Activated T-cell treated with anti-CD3 and anti-CD28 coated beads, Interleukin-2, amount 50 U/mL, for 24 hours (primary cell): ENCODE results near the gene ACY1.
"Not testable (repeated sequence)": the region's sequence is repeated elsewhere in the genome, so short reads cannot be mapped to it uniquely, and the experiment has no call there.

Experiments
- DNase-seq: peaks from one replicate; pipeline ENCODE4 v3.0.0-alpha.2; 2020
- H3K27ac Mint-ChIP-seq: 2 replicates; pipeline ENCODE4 v1.8.0; 2020; ENCODE audit warnings: mild to moderate bottlenecking, mixed read lengths
- H3K27me3 Mint-ChIP-seq: 2 replicates; pipeline ENCODE4 v1.8.0; 2020; ENCODE audit warnings: mixed read lengths
- H3K36me3 Mint-ChIP-seq: 2 replicates; pipeline ENCODE4 v1.8.0; 2020; ENCODE audit warnings: low read depth, mixed read lengths
- H3K4me1 Mint-ChIP-seq: 2 replicates; pipeline ENCODE4 v1.8.0; 2020; ENCODE audit warnings: low read depth, mixed read lengths
- H3K4me3 Mint-ChIP-seq: 2 replicates; pipeline ENCODE4 v1.8.0; 2020; ENCODE audit warnings: mild to moderate bottlenecking, moderate library complexity, mixed read lengths
- H3K9me3 Mint-ChIP-seq: 2 replicates; pipeline ENCODE4 v1.8.0; 2020; ENCODE audit warnings: mixed read lengths

ACY1 gene

GRCh38 chr3:52026041-52026440 lies 42.7 kb downstream of the ACY1 start:
- no peak for DNase-seq
- H3K27ac Mint-ChIP-seq: no peak overlapping the region

DNA sequence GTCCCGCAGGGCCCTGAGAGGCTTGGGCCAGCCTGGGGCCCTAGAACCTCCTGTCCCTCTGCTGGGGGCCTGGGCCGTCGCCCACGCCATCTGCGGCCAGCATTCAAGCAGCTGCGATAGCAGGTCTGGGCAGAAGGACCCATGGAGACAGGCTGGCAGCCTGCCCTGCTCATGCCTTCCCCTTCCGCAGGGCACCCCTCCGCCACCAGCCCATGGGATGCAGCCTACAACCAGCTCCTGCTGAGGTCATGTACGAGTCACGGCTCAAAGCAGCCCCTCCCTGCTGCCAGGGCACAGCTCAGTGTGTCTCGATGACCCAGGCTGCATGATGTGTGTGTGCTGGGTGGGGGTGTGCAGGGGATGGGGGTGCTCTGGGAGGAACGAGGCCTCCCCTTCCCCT lies 45.2 kb downstream of the ACY1 start:
- no peak overlapping the region for H3K27ac Mint-ChIP-seq
- no peaks in the 10 kb centered on the region for H3K27me3 Mint-ChIP-seq
- H3K4me3 Mint-ChIP-seq: no peak overlapping the region
- DNase-seq: no peak
- H3K4me1 Mint-ChIP-seq: no peaks in the 10 kb centered on the region
- no peaks in the 10 kb centered on the region for H3K36me3 Mint-ChIP-seq
- H3K9me3 Mint-ChIP-seq: no peaks in the 10 kb centered on the region

More at GRCh38 chr3:52026041-52026440, 42.7 kb downstream of the ACY1 start:
- H3K4me3 Mint-ChIP-seq: no peak overlapping the region
- no peaks in the 10 kb centered on the region for H3K9me3 Mint-ChIP-seq
- no peaks in the 10 kb centered on the region for H3K27me3 Mint-ChIP-seq
- no peaks in the 10 kb centered on the region for H3K4me1 Mint-ChIP-seq
- no peaks in the 10 kb centered on the region for H3K36me3 Mint-ChIP-seq

DNA sequence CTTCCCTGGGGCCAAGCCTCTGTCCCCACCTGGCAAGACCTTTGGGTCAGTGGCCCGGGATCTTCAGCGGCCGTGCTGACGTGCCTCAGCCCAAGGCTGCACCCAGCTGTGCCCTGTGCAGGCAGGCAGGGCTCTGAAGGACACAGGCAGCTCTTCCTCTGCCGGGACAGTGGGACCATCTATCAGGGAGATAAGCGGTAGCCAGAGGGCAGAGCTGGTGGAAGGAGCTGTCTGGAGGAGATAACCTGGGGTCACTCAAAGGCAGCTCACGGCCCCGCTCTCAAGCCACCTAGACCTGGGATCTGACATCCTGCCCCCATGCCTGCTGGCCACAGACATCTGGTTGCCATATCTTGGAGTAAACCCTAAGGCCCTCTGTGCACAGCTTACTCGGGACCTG lies 45.7 kb downstream of the ACY1 start:
- no peak for DNase-seq
- no peaks in the 10 kb centered on the region for H3K27me3 Mint-ChIP-seq
- no peak overlapping the region for H3K4me3 Mint-ChIP-seq
- H3K4me1 Mint-ChIP-seq: no peaks in the 10 kb centered on the region
- H3K27ac Mint-ChIP-seq: no peak overlapping the region
- no peaks in the 10 kb centered on the region for H3K36me3 Mint-ChIP-seq
- H3K9me3 Mint-ChIP-seq: no peaks in the 10 kb centered on the region

DNA sequence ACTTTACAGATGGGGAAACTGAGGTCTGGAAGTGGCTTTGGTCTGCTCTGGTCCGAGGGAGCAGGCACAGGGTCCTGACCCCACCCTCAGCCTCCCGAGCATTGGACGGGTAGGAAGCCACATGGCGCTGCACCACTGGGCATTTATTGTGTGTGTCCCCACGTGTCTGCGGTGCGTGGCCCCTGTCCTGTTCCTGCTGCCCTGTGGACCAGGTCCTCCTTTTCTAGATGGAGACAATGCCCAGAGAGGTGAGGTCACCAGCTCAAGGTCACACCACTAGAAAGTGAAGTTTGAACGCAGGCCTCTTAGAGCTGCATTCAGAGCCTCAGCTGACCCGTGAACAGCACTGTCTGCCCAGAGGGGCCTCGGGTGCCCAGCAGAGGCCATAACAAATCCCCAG lies 46.2 kb downstream of the ACY1 start:
- Mint-ChIP-seq H3K4me1 (no peaks in the 10 kb centered on the region), H3K4me3 (no peak overlapping the region), H3K9me3 (no peaks in the 10 kb centered on the region), H3K27me3 (no peaks in the 10 kb centered on the region), H3K36me3 (no peaks in the 10 kb centered on the region), H3K27ac (no peak overlapping the region)
- DNase-seq: no peak

DNA sequence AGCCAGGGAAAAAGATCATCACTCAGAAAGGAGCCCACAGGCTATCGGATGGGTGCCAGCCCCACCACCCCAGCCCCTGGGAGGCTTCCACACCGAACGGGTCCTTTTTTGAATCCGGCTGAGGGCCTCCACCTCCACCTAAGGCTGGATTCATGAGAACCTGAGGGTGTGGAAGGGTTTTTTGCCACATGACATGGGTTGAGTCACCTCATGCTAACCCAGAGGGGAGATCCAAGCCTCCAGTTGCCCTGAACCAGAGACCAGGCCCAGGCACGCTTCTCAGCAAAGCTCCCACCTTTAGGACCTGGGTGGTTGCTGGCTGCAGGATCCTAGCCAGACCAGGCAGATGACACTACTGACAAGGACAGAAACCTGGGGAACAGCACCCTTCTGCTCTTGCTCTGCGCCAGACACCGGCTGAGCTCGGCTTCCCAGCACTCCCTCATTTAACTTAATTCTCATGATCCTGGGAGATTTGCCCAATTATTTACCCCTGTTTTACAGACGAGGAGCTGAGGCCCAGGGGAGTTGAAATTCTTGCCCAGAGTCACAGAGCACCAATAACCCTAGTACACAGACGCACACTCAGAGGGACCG lies 47.5 kb downstream of the ACY1 start:
- no peak for DNase-seq
- H3K36me3 Mint-ChIP-seq: no peaks in the 10 kb centered on the region
- H3K4me3 Mint-ChIP-seq: no peak overlapping the region
- H3K27me3 Mint-ChIP-seq: no peaks in the 10 kb centered on the region
- no peaks in the 10 kb centered on the region for H3K9me3 Mint-ChIP-seq
- H3K27ac Mint-ChIP-seq: no peak overlapping the region
- no peaks in the 10 kb centered on the region for H3K4me1 Mint-ChIP-seq

DNA sequence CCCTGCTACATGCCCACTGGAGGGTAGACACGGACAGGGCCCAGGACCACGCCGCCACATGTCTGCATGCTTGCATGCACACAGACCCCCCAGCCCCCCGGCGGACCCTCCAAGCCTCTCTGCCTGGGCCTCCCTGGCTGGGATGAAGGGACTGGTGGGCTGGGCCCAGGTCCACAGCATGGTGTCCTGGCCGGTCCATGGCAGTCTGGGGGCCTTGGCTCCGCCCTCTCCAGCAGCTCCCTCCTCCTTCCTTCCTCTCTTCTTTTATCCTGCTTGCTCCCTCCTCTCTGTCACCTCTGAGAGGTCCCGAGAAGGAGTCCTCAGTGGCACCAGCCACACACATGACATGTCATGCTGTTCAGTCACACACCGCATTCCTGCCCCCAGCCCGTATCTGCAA lies 48.6 kb downstream of the ACY1 start:
- Mint-ChIP-seq H3K9me3 (no peaks in the 10 kb centered on the region), H3K4me1 (no peaks in the 10 kb centered on the region), H3K4me3 (no peak overlapping the region), H3K36me3 (no peaks in the 10 kb centered on the region), H3K27me3 (no peaks in the 10 kb centered on the region), H3K27ac (no peak overlapping the region)
- no peak for DNase-seq

DNA sequence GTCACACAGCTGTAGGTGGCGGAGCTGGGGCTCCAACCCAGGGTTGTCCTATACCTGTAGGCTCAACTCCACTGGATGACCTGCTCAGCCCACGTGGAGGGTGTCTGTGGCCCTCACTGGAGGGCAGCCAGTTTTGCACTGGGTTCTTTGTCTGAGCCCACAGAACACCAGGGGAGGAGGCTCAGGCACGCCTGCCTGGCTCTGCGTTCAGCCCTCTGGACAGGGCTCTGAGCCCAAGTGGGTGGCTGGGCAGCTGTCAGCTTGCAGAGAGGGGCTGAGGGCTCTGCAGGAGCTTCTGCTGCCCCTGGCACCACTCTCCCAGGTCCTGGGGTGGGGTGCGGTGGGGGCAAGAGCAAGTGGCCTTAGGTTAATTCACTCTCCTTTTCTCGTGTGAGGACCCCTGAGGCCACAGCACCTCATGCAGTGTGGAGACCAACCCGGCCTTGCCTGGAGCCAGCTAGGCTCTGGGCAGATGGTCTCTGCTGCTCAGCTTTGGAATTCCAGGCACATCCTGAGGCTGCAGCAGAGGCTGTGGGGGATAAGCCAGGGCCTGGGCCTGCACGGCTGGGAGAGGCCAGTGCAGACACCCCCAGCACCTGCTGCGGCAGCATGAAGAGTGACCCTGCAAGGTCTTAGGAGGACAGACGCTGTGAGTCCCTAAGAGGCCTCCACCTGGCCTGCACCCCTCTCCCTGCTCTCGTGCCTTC lies 49.5 kb downstream of the ACY1 start:
- no peaks in the 10 kb centered on the region for H3K4me1 Mint-ChIP-seq
- no peaks in the 10 kb centered on the region for H3K36me3 Mint-ChIP-seq
- H3K9me3 Mint-ChIP-seq: no peaks in the 10 kb centered on the region
- H3K27ac Mint-ChIP-seq: no peak overlapping the region
- H3K4me3 Mint-ChIP-seq: no peak overlapping the region
- no peaks in the 10 kb centered on the region for H3K27me3 Mint-ChIP-seq
- DNase-seq: no peak

DNA sequence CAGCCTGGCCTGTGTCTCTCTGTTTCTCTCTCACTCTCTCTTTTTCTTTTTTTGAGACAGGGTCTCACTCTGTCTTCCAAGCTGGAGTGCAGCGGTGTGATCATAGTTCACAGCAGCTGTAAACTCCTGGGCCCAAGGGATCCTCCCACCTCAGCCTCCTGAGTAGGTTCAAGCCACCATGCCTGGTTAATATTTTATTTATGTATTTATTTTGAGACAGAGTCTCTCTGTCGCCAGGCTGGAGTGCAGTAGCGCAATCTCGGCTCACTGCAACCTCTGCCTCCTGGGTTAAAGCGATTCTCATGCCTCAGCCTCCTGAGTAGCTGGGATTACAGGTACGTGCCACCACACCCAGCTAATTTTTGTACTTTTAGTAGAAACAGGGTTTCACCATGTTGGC lies 50.4 kb downstream of the ACY1 start:
- not testable (repeated sequence) for H3K27me3 Mint-ChIP-seq, H3K27ac Mint-ChIP-seq, H3K4me1 Mint-ChIP-seq

GRCh38 chr3:52034212-52034611 lies 50.9 kb downstream of the ACY1 start:
- H3K27ac Mint-ChIP-seq: no peak overlapping the region
- no peaks in the 10 kb centered on the region for H3K4me1 Mint-ChIP-seq
- no peaks in the 10 kb centered on the region for H3K9me3 Mint-ChIP-seq
- no peak for DNase-seq
- H3K36me3 Mint-ChIP-seq: no peaks in the 10 kb centered on the region
- H3K4me3 Mint-ChIP-seq: no peak overlapping the region
- H3K27me3 Mint-ChIP-seq: no peaks in the 10 kb centered on the region

More for the DNA sequence above, 50.4 kb downstream of the ACY1 start:
- not testable (repeated sequence) for DNase-seq, H3K9me3 Mint-ChIP-seq, H3K36me3 Mint-ChIP-seq, H3K4me3 Mint-ChIP-seq

GRCh38 chr3:52034651-52035050 lies 51.3 kb downstream of the ACY1 start:
- no peak overlapping the region for H3K4me3 Mint-ChIP-seq
- no peak for DNase-seq
- H3K27me3 Mint-ChIP-seq: no peaks in the 10 kb centered on the region
- no peaks in the 10 kb centered on the region for H3K9me3 Mint-ChIP-seq
- no peaks in the 10 kb centered on the region for H3K4me1 Mint-ChIP-seq
- H3K36me3 Mint-ChIP-seq: no peaks in the 10 kb centered on the region
- H3K27ac Mint-ChIP-seq: no peak overlapping the region

DNA sequence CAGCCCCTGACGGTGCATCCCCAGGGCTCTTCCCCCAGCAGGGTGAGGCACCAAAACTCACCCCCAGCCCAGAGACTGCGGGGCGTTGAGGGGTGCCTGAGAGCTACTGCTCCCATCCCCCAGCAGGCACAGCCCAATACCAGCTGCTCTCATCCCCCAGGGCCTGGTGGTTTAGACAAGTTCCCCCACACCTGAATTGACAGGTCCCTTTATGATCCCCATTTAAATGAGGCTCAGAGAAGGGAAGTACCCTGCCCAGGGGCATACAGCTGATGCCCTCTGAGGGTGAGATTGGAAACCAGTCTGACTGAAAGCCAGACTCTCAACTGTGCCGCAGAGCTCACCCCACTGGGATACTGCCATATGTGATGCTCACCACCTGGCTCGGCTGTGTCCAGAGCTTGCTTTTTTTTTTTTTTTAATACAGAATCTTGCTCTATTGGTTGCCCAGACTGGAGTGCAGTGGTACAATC lies 52.9 kb downstream of the ACY1 start:
- H3K9me3 Mint-ChIP-seq: no peaks in the 10 kb centered on the region
- no peak for DNase-seq
- H3K27ac Mint-ChIP-seq: no peak overlapping the region
- no peak overlapping the region for H3K4me3 Mint-ChIP-seq
- H3K4me1 Mint-ChIP-seq: no peaks in the 10 kb centered on the region
- H3K36me3 Mint-ChIP-seq: no peaks in the 10 kb centered on the region
- H3K27me3 Mint-ChIP-seq: no peaks in the 10 kb centered on the region

- Mint-ChIP-seq H3K4me1 (peaks cover 1% of the 10 kb centered on the region), H3K27me3 (no peaks in the 10 kb centered on the region), H3K36me3 (no peaks in the 10 kb centered on the region), H3K9me3 (no peaks in the 10 kb centered on the region), H3K4me3 (no peak overlapping the region), H3K27ac (no peak overlapping the region)
- no peak for DNase-seq
Measured at GRCh38 chr3:52036829-52037228, 53.5 kb downstream of the ACY1 start.

DNA sequence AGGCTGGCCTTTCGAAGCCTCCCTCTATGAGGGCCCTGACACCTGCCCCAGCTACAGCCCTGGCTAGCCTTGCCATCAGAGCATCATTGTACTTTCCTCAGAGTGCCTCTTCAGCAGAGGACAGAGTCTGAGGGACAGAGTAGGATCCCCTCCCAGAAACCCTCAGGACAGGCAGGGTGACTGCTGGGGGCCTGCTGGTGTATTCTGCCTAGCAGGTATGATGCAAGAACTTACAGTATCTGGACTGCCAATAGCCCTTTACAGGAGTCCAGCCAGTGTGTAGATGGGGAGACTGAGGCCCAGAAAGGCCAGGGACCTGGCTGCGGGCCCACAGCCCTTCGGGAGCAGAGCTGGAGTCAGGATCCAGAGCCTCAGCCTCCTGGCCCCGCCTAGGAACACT lies 54.0 kb downstream of the ACY1 start:
- Mint-ChIP-seq H3K27ac (no peak overlapping the region), H3K36me3 (no peaks in the 10 kb centered on the region), H3K9me3 (no peaks in the 10 kb centered on the region), H3K27me3 (no peaks in the 10 kb centered on the region), H3K4me1 (peaks cover 2% of the 10 kb centered on the region), H3K4me3 (no peak overlapping the region)
- no peak for DNase-seq

DNA sequence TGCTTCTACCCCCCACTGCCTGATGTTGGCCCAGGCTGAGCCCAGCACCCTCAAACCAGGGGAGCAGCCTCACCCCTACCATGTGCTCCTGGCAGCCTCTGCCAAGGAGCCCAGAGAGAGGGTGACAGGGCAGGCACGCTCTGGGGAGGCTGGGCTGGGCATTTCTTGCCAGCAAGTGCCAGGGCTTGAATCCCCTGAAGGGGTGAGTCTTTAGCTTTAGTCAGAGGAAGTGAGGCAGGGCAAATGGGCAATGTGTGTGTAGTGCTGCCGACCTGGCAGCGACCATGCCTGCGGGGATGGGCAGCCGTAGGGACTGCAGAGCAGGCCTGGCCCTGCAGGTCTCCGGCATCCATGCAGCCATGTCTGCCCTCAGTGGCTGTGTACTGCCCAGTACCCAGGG lies 54.9 kb downstream of the ACY1 start:
- Mint-ChIP-seq H3K36me3 (no peaks in the 10 kb centered on the region), H3K4me1 (peaks cover 2% of the 10 kb centered on the region), H3K27me3 (no peaks in the 10 kb centered on the region), H3K9me3 (no peaks in the 10 kb centered on the region), H3K4me3 (no peak overlapping the region), H3K27ac (no peak overlapping the region)
- DNase-seq: no peak
